Progenitor cell of endocrine pancreas (in vitro differentiated cells): ENCODE measurements around the gene TSHZ3. TPM values are rescaled to one million over a fixed set of nuclear protein-coding genes. Genes with fewer than 3 reads are reported as not detected.

Experiments used
- DNase-seq: peaks from one replicate; pipeline ENCODE4 v3.0.0; 2021; ENCODE audit warnings: low spot score; ENCODE audit not compliant: unreplicated experiment
- H3K27ac Mint-ChIP-seq: 2 replicates; pipeline ENCODE4 v1.8.0; 2021; ENCODE audit warnings: mild to moderate bottlenecking, moderate library complexity, mixed read lengths
- H3K27me3 Mint-ChIP-seq: 2 replicates; pipeline ENCODE4 v1.8.0; 2021; ENCODE audit warnings: mixed read lengths
- H3K36me3 Mint-ChIP-seq: 2 replicates; pipeline ENCODE4 v1.8.0; 2022; ENCODE audit warnings: mixed read lengths; ENCODE audit not compliant: insufficient read depth
- H3K4me1 Mint-ChIP-seq: 2 replicates; pipeline ENCODE4 v1.8.0; 2021; ENCODE audit warnings: low read depth, mixed read lengths
- H3K4me3 Mint-ChIP-seq: 2 replicates; pipeline ENCODE4 v1.8.0; 2021; ENCODE audit warnings: low read depth, mild to moderate bottlenecking, moderate library complexity, mixed read lengths
- H3K9me3 Mint-ChIP-seq: 2 replicates; pipeline ENCODE4 v1.8.0; 2021; ENCODE audit warnings: low read depth, mixed read lengths
- total RNA-seq: library from RNA; stranded (reverse); gene quantifications from 2 replicates; pipeline ENCODE4 v1.2.1, GENCODE V29; 2021
- TF ChIP-seq, protein P1 (sequence below): fragments of 200-600 bp; sonication (generic); IDR thresholded peaks from one replicate; pipeline ENCODE4 v1.5.0; 2021; ENCODE audit warnings: antibody characterized with exemption, mild to moderate bottlenecking; ENCODE audit not compliant: unreplicated experiment

TSHZ3 gene
- total RNA-seq, 1 donor from 2014 or later, result 15.5 TPM

DNA sequence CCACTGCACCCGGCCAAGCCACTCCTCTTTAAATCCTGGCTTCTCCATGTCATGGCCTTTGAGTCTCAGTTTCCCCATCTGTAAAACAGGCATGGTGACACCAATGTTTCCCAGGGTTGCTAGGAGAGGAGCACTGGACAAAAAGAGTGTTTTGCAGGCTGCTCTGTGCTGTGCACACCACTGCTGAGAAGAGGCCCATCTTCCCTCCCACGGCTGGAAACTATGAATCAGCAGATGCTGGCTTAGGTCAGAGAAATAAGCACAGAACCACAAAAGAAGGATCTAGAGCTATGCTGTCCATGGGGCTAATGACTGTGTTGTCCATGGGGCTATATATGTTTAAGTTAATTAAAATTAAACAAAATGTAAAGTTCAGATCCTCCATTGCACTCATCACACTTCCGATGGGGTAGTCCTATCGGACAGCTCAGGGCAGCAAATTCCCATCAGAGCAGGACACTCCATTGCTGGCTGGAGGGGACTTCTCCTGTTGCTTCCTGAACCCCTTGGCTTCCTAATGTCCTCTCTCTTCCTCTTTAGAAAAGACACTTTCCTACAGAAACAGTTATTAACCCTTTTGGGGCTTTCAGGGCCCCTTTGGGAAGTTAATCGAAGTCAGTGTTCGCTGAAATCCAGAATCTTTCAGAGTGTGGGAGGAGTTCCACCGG is 37.1 kb downstream of the TSHZ3 start:
- Mint-ChIP-seq H3K27me3 (peaks cover 14% of the 10 kb centered on the region), H3K27ac (no peak overlapping the region), H3K9me3 (no peaks in the 10 kb centered on the region), H3K4me1 (peaks cover 22% of the 10 kb centered on the region), H3K36me3 (peaks cover 5% of the 10 kb centered on the region), H3K4me3 (no peak overlapping the region)
- TF ChIP-seq, protein P1, sequence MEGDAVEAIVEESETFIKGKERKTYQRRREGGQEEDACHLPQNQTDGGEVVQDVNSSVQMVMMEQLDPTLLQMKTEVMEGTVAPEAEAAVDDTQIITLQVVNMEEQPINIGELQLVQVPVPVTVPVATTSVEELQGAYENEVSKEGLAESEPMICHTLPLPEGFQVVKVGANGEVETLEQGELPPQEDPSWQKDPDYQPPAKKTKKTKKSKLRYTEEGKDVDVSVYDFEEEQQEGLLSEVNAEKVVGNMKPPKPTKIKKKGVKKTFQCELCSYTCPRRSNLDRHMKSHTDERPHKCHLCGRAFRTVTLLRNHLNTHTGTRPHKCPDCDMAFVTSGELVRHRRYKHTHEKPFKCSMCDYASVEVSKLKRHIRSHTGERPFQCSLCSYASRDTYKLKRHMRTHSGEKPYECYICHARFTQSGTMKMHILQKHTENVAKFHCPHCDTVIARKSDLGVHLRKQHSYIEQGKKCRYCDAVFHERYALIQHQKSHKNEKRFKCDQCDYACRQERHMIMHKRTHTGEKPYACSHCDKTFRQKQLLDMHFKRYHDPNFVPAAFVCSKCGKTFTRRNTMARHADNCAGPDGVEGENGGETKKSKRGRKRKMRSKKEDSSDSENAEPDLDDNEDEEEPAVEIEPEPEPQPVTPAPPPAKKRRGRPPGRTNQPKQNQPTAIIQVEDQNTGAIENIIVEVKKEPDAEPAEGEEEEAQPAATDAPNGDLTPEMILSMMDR, result no peak
- DNase-seq, result no peak

DNA sequence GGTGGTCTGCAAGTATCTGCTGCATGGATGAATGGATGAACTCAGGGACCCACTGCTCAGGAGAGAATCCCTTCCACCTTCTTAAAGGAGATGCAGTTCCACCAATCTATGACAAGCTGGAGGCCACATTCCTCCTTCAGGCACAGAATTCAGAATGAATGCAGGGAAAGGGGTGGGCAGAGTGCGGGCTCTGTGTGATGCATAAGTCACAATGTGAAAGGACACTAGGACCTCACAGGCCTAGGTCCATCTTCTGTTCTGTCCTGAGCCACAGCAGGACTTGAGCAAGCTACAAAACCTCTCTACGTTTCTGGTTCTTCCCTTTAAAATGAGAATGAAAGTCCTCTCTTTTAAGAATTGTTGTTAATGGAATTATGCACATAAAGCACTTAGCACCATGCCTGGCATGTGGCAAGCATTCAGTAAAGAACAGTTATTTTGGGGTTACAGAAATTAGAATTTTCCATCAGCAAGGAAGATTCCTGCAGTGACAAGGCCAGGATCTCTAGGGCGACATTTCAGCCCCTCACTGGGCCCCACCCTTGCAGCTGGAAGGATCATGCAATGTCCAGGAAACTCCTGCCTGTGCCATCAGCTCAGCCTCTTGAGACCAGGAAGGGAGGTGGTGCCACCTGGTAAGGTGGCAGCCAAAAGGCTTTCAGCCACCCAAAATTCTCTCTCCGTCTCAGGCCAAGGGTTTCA is 38.7 kb downstream of the TSHZ3 start:
- no peak overlapping the region for H3K4me3 Mint-ChIP-seq
- H3K27ac Mint-ChIP-seq, result no peak overlapping the region
- peaks cover 14% of the 10 kb centered on the region for H3K27me3 Mint-ChIP-seq
- peaks cover 11% of the 10 kb centered on the region for H3K4me1 Mint-ChIP-seq
- no peak for DNase-seq
- TF ChIP-seq, protein P1, result no peak
- no peaks in the 10 kb centered on the region for H3K9me3 Mint-ChIP-seq
- peaks cover 5% of the 10 kb centered on the region for H3K36me3 Mint-ChIP-seq

GRCh38 chr19:31308781-31309180 is 40.5 kb downstream of the TSHZ3 start:
- TF ChIP-seq, protein P1, result no peak
- Mint-ChIP-seq H3K36me3 (peaks cover 2% of the 10 kb centered on the region), H3K9me3 (no peaks in the 10 kb centered on the region), H3K4me1 (peaks cover 6% of the 10 kb centered on the region), H3K4me3 (no peak overlapping the region), H3K27me3 (peaks cover 9% of the 10 kb centered on the region), H3K27ac (no peak overlapping the region)
- DNase-seq, result no peak

DNA sequence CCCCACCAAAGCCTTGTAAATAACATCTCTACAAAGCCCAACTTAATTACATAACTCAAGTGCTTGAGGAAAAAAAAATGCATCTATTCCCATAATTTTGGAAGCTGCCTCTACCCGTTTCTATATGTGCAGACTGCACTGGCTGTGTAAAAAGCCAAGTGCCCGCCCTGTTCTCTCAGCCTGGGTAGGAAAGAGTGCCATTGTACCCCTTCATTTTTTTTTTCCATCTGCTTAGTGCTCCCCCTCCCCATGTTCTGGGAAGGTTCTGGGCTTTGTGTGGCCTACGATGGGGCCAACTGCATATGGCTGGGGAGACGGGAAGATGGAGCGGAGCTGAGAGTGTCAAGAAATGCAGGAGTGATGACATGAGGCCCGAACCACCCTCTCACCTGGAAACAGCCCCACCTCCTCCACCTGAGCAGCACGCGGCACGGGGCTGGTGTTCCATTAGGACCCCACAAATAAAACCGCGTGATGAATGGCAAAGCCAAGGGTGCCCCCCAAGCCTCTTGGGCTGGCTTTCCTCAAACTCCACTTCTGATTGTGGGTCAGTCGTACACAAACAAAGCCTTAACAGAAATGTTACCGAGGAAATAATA is 42.1 kb downstream of the TSHZ3 start:
- no peak overlapping the region for H3K27ac Mint-ChIP-seq
- no peak overlapping the region for H3K4me3 Mint-ChIP-seq
- H3K27me3 Mint-ChIP-seq, result peaks cover 2% of the 10 kb centered on the region
- TF ChIP-seq, protein P1, result no peak
- H3K4me1 Mint-ChIP-seq, result peaks cover 2% of the 10 kb centered on the region
- H3K9me3 Mint-ChIP-seq, result no peaks in the 10 kb centered on the region
- no peak for DNase-seq
- peaks cover 1% of the 10 kb centered on the region for H3K36me3 Mint-ChIP-seq

- peaks cover 5% of the 10 kb centered on the region for H3K4me1 Mint-ChIP-seq
- DNase-seq, result no peak
- H3K36me3 Mint-ChIP-seq, result peaks cover 1% of the 10 kb centered on the region
- TF ChIP-seq, protein P1, result no peak
- H3K4me3 Mint-ChIP-seq, result no peak overlapping the region
- H3K27ac Mint-ChIP-seq, result no peak overlapping the region
- H3K9me3 Mint-ChIP-seq, result no peaks in the 10 kb centered on the region
- peaks cover 2% of the 10 kb centered on the region for H3K27me3 Mint-ChIP-seq
Measured at GRCh38 chr19:31306006-31306753, 43.1 kb downstream of the TSHZ3 start.
